HL-60/S4 treated with retinoic acid at 250 ng/mL for 4 days and 3 days (cell line): ENCODE measurements around the gene KANK3.

Experiments
- in situ Hi-C: fragments of 300-500 bp; cut with MboI; formaldehyde crosslinking; loops from 2 replicates; pipeline ENCODE4 v1.7.0; 2022; ENCODE audit warnings: low sequenced_read_pairs

Gene KANK3

GRCh38 chr19:8340341-8341096, 2.5 kb downstream of the KANK3 start:
- in situ Hi-C loops = no loop called here

GRCh38 chr19:8338835-8339234, 4.2 kb downstream of the KANK3 start:
- in situ Hi-C loops = no loop called here

- in situ Hi-C loops = no loop called here
Measured at GRCh38 chr19:8337728-8338127, 5.3 kb downstream of the KANK3 start.

GRCh38 chr19:8336660-8337059, 6.4 kb downstream of the KANK3 start:
- in situ Hi-C loops = no loop called here

- in situ Hi-C loops = no loop called here
Measured at GRCh38 chr19:8336072-8336569, 6.9 kb downstream of the KANK3 start.

- in situ Hi-C loops = no loop called here
Measured at GRCh38 chr19:8335343-8336071, 7.6 kb downstream of the KANK3 start.

- in situ Hi-C loops = no loop called here
Measured at GRCh38 chr19:8334458-8335342, 8.4 kb downstream of the KANK3 start.

- in situ Hi-C loops = no loop called here
Measured at GRCh38 chr19:8333767-8334457, 9.2 kb downstream of the KANK3 start.

- in situ Hi-C loops = no loop called here
Measured at GRCh38 chr19:8332976-8333766, 9.9 kb downstream of the KANK3 start.

GRCh38 chr19:8331263-8331845, 11.7 kb downstream of the KANK3 start:
- in situ Hi-C loops = no loop called here

- in situ Hi-C loops = no loop called here
Measured at GRCh38 chr19:8329996-8330395, 13.1 kb downstream of the KANK3 start.

- in situ Hi-C loops = no loop called here
Measured at GRCh38 chr19:8325454-8325853, 17.6 kb downstream of the KANK3 start.

GRCh38 chr19:8324186-8325050, 18.6 kb downstream of the KANK3 start:
- in situ Hi-C loops = no loop called here

- in situ Hi-C loops = no loop called here
Measured at GRCh38 chr19:8323781-8324185, 19.3 kb downstream of the KANK3 start.

- in situ Hi-C loops = no loop called here
Measured at GRCh38 chr19:8322638-8322997, 20.4 kb downstream of the KANK3 start.

- in situ Hi-C loops = no loop called here
Measured at GRCh38 chr19:8321986-8322637, 20.9 kb downstream of the KANK3 start.

- in situ Hi-C loops = no loop called here
Measured at GRCh38 chr19:8321067-8321985, 21.7 kb downstream of the KANK3 start, which contains the start of the genes NDUFA7 and RPS28. NDUFA7 (minus strand) TSS chr19:8321375; CDS start chr19:8321358, 17 bp downstream. RPS28 (plus strand) TSS chr19:8321496; CDS start chr19:8321531, 35 bp downstream.
